Measurements from ENCODE around the gene PCSK9. TPM values are rescaled to one million over a fixed set of nuclear protein-coding genes. Genes with fewer than 3 reads are reported as not detected.
A peak's percentile ranks its signal among the peaks of the same experiment; 100 is the strongest.

The PCSK9 gene
- 0.06 TPM in 1 of 2 replicates, not detected in the other for total RNA-seq (2014; rRNA removed; shearing (Covaris generic))

- in situ Hi-C loops (cut with HindIII; ENCODE audit: low sequenced_read_pairs) = no loop called here
- DNase-seq (ENCODE audit: low spot score) = peak; percentile 48
These were observed at the start of gene PCSK9 for GRCh38 chr1:55039342-55040082. Gene PCSK9, plus strand, starts transcription at chr1:55039548. Its CDS starts 290 bp downstream, at chr1:55039838.

- in situ Hi-C loops (cut with HindIII; ENCODE audit: low sequenced_read_pairs) = no loop called here
- peak; percentile 52 for DNase-seq (ENCODE audit: low spot score)
These were observed 49.2 kb upstream of the PCSK9 start for GRCh38 chr1:54989968-54990810.

- in situ Hi-C loops (cut with HindIII; ENCODE audit: low sequenced_read_pairs) = no loop called here
- DNase-seq (ENCODE audit: low spot score) = no peak
These were observed 48.4 kb upstream of the PCSK9 start for GRCh38 chr1:54990916-54991315.

- in situ Hi-C loops (cut with HindIII; ENCODE audit: low sequenced_read_pairs) = no loop called here
- no peak for DNase-seq (ENCODE audit: low spot score)
These were observed 47.4 kb upstream of the PCSK9 start for GRCh38 chr1:54991939-54992338.

GRCh38 chr1:54993140-54993539, 46.2 kb upstream of the PCSK9 start:
- DNase-seq (ENCODE audit: low spot score) = no peak
- in situ Hi-C loops (cut with HindIII; ENCODE audit: low sequenced_read_pairs) = no loop called here

GRCh38 chr1:54994355-54994990, 44.9 kb upstream of the PCSK9 start:
- in situ Hi-C loops (cut with HindIII; ENCODE audit: low sequenced_read_pairs) = no loop called here
- DNase-seq (ENCODE audit: low spot score) = no peak

- in situ Hi-C loops (cut with HindIII; ENCODE audit: low sequenced_read_pairs) = no loop called here
- DNase-seq (ENCODE audit: low spot score) = no peak
These were observed 44.2 kb upstream of the PCSK9 start for GRCh38 chr1:54995013-54995760.

- DNase-seq (ENCODE audit: low spot score) = no peak
- in situ Hi-C loops (cut with HindIII; ENCODE audit: low sequenced_read_pairs) = no loop called here
These were observed 43.5 kb upstream of the PCSK9 start for GRCh38 chr1:54995835-54996234.

- peak; percentile 74 for DNase-seq (ENCODE audit: low spot score)
- in situ Hi-C loops (cut with HindIII; ENCODE audit: low sequenced_read_pairs) = no loop called here
These were observed 42.9 kb upstream of the PCSK9 start for GRCh38 chr1:54996359-54996868.

GRCh38 chr1:54996869-54997710, 42.3 kb upstream of the PCSK9 start:
- in situ Hi-C loops (cut with HindIII; ENCODE audit: low sequenced_read_pairs) = no loop called here
- DNase-seq (ENCODE audit: low spot score) = no peak

- no peak for DNase-seq (ENCODE audit: low spot score)
- in situ Hi-C loops (cut with HindIII; ENCODE audit: low sequenced_read_pairs) = no loop called here
These were observed 41.7 kb upstream of the PCSK9 start for GRCh38 chr1:54997711-54997986.

- in situ Hi-C loops (cut with HindIII; ENCODE audit: low sequenced_read_pairs) = no loop called here
- no peak for DNase-seq (ENCODE audit: low spot score)
These were observed 41.2 kb upstream of the PCSK9 start for GRCh38 chr1:54998100-54998499.

- in situ Hi-C loops (cut with HindIII; ENCODE audit: low sequenced_read_pairs) = no loop called here
- DNase-seq (ENCODE audit: low spot score) = no peak
These were observed 40.7 kb upstream of the PCSK9 start, which contains the start of gene BSND for GRCh38 chr1:54998677-54999076. Gene BSND, plus strand, starts transcription at chr1:54998933. Its CDS starts 254 bp downstream, at chr1:54999187.

GRCh38 chr1:55000110-55001085, 39.0 kb upstream of the PCSK9 start:
- in situ Hi-C loops (cut with HindIII; ENCODE audit: low sequenced_read_pairs) = no loop called here
- no peak for DNase-seq (ENCODE audit: low spot score)

GRCh38 chr1:55001311-55001710, 38.0 kb upstream of the PCSK9 start:
- in situ Hi-C loops (cut with HindIII; ENCODE audit: low sequenced_read_pairs) = no loop called here
- no peak for DNase-seq (ENCODE audit: low spot score)

GRCh38 chr1:55002686-55003085, 36.7 kb upstream of the PCSK9 start:
- no peak for DNase-seq (ENCODE audit: low spot score)
- in situ Hi-C loops (cut with HindIII; ENCODE audit: low sequenced_read_pairs) = no loop called here
